NCI-H2196 (cell line): ENCODE measurements around the gene DNASE2B.
A peak's percentile ranks its signal among the peaks of the same experiment; 100 is the strongest.

Experiments
- DNase-seq: peaks from one replicate; lab custom pipeline; 2025; ENCODE audit not compliant: unreplicated experiment; lab: John Stamatoyannopoulos, UW

DNASE2B gene

DNA sequence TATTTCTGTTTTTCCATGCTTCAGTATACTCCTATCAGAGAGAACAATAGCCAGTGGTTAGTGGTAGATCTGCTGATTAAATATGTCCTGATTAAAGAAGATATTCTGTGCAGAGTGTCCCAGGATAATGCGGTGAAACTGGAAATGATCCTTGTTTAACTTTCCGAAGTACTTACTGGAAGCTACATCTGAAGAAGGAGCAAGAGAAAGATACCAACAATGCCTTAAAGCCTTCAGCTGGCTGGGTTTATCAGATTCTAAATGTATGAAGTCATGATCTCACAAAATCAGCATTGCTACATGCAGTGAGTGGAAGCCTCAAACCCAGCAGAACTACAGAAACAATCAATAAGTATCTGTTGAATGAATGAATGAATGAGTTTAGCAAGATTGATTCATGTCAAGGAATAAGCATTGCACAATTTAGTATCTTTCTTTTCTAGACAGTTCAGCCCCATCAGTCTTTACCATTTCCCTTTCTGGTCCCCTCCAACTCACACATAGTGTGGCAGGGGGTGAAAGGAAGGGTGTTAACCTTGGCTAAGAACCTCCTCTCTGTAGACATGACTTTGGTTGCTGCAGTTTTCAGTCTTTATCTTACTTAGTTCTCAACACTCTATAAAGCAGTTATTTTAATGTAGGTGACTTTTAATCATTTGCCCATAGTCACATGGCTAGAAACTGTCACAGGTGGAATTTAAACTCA, 24.7 kb upstream of the DNASE2B start:
- no peak for DNase-seq

DNA sequence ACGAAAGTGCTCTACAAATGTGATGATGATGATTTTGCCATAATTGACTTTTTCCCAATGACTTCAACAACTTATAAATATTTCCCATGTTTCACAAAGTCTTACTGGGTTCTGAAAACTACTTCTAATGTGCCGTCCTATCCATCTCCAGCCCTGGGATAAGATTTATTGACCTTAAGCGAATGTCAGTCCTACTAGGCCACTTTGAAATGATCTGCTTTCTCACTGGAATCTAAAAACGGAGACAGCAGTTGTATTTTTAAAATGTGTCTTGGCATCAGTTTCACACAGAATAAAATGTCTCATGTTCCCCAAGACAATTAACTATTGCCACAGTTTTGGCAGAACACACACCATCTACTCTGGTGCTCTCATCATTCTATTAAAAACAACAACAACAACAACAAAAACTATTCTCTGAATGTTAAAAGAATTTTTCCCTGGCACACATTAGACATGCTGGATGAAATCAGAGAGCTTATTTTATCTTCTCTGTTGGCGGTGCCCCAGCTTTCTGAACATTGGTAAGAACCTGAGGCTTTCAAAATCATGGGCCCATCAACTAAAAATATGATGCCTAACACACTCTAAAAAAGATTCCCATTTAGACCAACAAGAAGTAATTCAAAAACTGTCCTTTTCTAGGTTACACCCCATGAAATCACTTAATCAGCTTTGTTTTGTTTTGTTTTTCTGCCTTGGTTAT, 23.1 kb upstream of the DNASE2B start:
- DNase-seq: no peak

DNA sequence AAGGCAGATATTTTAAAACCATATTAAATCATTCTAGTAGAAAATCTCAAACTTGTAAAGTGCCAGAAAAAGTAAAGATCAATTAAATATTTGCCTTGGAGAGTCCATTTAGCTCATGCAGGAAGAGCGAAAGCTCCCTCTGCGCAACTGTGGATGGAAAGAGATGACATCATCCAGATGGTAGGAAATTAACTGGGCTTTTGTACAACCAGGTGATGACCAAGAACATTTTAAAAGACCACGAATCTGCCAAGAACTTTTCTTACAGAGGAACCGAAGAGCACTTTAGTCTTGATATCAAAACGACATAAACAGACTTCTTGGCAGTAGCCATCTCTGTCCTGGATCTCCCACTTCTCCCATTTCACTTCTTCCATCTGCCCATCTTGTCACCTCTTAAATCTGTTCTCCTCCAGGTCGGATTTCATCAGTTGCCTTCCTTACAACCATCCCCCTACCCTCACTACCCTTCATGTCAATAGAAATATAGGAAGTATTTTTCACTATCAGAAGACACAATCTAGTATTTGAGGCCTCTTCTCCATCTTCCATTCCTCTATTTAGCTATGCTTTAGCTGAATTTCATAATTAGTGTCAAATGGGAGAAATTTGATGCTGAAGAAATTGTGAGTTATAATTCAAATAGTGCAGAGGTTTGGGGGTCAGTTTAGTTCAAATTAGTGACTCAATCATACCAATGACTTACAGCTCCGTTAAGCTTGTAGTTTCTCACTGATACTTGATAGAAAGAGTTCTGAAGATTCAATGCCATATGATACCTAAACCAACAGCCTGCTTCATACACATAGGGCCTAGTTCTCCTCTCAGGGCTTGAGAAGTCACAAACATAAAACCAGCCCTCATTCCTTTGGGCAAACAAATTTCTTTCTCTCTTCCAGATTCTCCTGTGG, 22.0 kb upstream of the DNASE2B start:
- DNase-seq: no peak

DNA sequence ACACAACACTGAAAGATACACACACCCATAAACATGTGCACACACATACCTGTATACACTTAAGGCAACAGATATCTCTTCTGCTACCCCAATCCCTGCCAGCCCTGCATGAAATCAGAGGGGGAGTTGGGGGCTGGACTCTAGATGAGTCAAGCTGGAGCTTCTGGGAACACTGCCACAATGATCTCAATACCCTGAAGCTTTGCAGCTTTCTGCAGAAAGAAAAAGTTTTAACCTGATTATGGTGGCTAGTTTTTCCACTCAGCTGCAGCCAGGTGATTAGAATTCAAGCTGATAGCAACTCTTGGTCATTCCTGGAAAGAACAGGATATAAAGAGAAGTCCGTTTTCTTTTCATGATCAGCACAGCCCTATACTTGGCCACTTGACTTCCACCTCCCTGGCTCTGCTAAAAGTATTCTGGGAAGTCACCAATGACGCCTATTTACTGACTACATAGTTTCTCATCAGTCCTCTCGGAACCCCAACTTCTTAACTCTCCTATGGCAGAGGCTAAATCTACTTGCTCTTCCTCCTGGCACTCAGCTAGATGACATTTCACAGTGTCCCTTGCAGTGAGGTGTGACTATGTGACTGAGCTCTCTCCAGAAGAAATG, 20.7 kb upstream of the DNASE2B start:
- DNase-seq: no peak

DNA sequence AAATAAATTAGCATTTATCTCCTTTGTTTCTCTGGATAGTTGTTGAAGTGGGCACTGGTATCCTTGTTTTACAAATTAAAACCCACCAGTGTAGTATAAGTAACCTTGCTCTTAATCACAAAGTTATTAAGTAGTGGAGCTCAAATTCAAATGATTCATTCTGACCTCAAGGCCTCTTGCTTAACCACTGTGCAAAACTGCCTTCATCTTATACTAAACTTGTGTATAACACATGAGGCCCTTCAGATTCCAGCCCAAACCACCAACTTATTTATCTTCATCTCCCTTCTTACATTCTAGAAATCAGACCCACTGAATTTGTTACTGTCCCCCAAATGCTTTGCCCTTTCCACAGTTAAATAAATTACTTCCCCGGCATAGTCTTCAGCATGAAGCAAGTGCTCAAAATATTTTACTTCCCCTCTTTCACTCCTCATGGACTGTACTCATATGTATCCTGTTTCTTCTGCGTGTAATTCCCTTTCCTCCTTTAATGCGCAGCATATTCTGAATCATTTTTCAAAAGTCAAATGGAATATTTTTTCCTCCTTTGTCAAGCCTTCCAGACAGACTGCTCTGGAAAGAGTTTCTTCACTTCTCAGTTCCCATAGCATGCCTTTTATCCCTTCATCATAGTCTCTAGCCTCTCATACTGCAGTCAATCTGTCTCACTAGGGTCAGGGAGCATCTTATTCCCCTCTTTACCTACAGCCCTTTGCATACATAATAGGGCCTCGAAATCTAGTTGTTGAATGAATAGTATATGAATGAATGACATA, 19.0 kb upstream of the DNASE2B start:
- DNase-seq: no peak

DNA sequence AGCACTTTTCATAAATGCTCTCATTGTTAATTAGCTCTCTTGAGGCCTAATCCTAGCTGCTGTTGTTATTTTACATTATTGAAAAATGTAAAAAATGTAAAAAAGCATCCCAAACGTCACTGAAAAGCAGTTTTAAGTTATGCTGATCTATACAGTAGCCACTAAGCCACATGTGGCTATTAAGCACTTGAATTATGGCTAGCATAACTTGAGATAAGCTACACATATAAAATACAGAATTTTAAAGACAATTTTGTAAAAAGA, 18.4 kb upstream of the DNASE2B start:
- DNase-seq: no peak

DNA sequence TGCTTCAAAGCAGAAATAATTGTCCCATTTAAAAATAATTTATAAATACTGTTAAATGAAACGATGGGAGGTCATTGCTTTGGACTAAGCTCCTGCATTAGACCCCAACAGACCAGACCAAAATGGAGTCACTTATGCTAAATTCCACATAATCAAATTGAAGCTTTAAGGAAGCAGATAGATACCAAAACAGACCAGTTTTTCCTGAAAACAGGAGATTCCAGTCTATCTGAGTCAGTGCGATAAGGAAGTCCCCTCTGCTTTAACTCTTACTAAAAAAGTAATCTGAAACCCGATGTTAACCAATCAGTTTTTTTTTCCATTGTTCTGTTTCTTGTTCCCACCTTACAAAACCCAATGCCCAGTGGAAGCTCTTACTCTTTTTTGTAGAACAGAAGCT, 16.2 kb upstream of the DNASE2B start:
- no peak for DNase-seq

DNA sequence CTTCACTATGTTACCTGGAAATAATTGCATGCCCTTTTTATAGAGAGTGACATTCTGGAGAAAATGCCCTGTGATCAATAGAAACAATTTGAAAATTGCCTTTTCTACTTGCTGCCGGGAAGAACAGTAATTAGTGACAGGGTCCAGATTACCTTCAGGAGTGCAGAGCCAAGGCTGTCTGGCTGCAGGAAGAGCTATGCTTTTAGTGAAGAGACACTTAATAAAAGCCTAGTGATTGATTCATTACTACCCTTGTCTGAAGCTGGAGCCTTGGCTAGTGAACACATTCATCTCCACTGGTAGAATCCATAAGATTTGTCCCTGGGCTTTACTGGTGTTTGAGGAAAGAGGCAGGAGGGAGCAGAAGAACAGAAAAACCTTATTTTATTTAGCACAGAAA, 12.9 kb upstream of the DNASE2B start:
- no peak for DNase-seq

DNA sequence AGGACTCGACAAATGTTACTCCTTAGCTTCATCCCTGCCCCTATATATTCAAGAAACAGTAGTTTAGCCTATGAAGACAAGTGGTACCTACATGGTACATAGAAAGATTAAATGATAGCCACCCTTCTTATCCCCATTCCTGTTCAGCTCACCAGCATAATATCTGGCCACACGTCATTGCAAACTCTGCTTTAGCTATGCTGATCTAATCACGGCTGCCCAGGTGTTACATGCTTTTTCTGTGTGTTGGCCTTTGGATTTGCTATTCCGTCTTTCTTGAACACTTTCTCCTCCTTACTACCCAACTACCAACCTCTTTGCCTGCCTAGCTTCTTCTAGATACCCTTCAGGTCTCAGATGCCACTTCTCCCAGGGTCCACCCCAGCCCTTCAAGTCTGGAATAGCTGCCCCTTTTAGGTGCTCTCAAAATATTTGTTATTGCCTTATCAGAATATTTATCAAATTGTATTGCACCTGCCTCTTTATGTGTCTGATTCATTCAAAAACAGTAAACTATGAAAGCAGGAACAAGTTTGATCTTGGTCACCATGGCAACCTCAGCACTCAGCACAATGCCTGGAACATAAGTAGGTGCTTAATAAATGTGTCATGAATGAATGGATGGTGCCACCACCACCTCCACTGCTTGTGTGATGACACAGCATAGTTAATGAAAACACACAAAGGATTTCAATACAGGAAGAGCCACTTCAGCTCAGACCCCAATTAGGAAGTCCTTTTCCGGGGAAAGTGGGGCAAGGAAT, 11.4 kb upstream of the DNASE2B start:
- DNase-seq: peak; percentile 20

DNA sequence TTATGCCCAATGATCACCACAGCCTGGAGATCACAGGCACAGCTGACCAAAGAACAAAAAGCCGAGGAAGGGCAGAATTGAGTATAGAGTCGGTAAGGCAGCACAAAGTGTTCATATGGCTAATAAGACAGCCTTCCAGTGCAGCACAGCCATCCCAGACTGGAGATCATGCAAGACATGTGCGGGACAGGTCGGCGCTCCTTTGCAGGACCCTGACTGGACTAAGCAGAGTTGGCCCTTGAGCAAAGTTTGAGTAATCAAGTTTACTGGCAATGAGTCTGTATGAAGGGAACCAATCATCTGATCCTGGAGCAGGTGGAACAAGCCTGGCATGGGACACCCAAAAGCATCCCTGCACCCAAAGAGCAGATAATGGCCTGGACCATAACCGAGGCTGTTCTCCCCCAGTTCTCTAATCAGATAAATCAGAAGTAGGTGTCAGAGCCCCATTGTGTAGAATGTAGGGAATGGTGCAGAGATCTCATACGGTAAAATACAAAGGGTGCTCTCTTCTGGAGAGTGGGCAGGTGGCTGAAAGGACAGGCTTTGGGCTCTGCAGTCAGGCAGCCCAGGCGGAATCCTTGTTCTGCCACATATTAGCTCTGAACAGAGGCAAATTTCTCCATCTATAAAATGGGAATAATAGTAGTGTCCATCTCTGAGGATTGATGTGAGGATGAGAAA, 10.7 kb upstream of the DNASE2B start:
- DNase-seq: no peak

DNA sequence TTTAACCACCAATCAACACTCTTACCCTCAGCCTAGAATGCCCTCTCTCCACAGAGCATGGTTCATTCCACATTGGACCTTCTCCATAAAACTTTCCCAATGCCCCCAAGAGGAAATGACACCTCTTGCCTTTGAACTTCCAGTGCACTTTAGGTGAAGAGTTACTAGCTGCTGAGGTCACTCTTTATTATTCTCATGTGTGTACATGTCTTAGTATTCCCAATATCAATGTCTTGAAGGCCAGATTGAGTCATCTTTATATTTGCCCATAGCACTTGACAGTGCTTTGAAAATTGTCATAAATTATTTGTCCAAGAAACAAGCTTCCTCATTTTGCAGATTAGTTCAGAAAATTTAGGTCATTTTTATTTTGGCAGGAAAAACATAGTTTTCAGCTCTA, 8.1 kb upstream of the DNASE2B start:
- no peak for DNase-seq

DNA sequence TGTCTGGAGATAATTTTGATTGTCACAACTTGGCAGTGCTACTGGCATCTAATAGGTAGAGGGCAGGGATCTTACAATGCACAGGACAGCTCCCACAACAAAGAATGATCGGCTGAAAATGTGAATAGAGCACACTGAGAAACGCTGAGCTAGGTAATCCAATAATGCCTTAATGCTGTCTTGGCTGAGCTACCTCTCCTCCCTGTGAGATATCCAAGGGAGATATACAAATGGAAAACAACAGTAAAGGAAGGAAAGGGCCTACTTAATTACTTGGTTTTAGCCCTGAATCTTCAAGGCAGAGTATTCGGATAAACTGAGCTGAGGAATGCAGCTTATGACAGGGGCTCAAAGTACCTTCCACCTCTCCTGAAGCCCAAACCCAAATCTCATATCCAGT, 2.9 kb downstream of the DNASE2B start:
- DNase-seq: no peak

DNA sequence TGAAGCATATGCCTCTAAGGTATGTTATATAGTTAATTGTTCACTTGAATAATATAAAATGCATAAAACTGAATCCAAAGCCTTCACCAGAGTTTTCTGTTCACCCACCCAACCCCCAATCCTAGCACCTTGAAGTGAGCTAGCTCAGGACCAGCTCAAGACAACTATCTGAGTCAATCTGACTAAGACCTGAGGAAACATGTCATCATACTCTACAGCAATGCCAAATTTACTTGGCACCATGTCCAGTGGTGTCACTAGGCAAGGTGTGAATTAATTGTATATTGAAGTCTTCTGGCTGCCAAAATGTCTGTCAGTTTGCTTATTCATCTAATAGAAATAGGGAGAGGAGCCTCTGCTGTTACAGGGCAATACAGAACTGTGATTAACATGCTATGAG, 3.8 kb downstream of the DNASE2B start:
- DNase-seq: no peak

DNA sequence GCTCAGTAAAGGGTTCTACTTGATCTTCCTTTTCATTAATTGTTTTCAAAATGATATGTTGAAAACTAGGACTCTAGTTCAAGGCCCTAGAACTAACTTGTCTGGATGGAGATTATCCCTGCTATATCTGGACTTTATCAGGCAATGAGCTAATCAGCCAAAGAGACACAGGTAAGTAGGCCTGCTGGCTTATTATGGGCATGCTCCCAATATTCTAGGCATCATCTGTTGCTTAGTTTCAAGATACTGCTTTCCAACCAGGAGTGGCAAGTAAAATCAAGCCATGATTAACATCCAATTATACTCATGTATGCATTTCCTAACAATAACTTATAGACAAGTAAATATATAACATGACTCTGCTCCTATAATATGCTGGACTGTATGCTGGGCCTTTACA, 4.2 kb downstream of the DNASE2B start:
- DNase-seq: no peak

DNA sequence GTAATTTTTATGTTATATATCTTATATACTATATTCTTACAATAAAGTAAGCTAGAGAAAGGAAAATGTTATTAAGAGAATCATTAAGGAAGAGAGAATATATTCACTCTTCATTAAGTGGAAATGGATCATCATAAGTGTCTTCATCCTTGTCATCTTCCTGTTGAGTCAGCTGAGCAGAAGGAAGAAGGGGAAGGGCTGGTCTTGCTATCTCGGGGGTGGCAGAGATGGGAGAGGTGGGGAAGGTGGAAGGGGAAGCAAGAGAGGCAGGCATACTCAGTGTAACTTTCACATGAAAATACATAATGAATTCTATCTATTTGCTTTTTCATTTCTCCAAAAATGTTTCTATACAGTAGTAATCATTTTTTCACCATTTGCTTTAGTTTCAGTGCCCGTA, 5.1 kb downstream of the DNASE2B start:
- no peak for DNase-seq

DNA sequence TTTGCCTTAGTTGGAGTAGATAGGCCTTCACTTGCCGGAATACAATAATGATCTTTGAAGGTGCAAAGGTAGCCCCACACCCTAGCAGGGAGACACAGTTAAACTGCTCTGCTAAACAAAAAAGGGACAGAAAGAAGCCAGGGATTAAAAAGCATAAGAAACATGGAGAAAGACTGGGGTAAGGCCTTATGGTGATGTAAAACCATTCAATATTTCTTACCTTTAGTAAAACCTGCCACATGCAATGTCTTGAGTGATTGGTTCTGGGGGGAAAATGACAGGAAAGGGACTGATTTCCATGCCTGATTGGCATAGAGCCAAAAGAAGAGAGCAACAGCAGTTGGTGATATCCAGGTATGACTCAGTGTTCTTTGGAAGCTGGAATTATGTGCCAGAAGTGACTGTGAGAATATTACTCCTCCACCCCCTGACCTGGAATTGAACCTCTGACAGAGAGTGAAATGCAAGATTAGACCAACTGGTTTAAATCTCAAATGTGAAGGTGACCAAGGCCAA, 8.1 kb downstream of the DNASE2B start:
- no peak for DNase-seq

DNA sequence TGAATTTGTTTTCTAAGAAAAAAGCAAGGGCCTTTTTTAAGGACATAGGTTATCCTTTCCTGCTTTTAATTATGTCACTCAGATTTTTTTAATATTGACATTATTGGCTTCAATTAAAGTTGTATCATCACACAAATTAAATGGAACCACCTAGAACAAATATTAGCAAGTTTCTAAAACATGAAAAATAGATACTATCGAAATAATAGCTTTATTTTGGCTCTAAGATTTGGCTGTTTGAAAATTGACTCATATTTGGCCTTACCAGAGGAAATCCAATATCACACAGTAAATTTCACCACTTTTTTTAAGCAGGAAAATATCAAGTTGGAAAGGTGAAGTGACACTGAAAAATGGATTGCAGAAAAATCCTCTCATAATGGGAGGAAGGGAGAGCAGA, 9.2 kb downstream of the DNASE2B start:
- no peak for DNase-seq

DNA sequence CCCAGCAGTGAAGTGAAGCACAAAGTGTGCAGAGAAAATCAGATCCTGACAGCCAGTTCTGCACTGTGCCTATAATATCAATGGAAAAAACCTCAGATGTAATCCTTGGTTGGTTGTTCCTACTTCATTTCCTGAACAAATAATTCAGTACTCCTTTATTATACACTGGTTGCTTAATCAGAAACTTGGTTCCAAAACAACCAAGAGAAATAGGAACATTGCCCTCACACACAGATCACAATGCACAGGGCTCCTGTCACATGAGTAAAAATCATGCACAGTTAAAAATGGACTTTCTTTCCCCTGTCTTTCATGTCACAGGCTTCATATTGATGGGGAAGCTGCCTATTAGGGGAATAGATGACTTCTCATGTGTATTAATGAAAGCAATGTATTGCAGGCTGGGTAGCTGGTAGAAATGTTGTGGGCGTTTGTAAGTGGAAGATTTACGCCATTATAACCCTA, 9.7 kb downstream of the DNASE2B start:
- no peak for DNase-seq

DNA sequence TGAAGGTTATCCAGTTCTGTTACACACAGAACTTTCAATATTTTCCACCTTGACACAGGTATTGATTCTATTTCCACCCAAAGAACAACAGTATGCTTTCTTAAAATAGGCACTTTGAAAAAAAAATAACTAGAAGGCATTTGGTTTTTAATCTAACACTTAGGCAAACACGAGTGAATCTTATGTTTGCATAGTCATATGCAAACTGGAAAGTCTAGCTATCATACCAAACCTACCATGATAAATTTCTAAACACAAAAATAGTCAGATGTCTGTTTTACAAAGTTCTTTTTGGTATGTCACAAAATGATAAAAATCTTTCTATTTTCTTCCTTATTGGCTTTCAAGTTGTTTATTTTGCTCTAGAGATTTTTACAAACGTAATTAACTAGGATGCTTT, 11.6 kb downstream of the DNASE2B start:
- no peak for DNase-seq
